Neuronal stem cell (in vitro differentiated cells): ENCODE measurements around the gene ACACA.

Experiments
- DNase-seq: peaks from one replicate; pipeline ENCODE4 v3.0.0-alpha.2; 2013; ENCODE audit warnings: low spot score
- H2AFZ ChIP-seq: one replicate; pipeline ENCODE4 v1.6.1; 2013; ENCODE audit warnings: mild to moderate bottlenecking, low read length, inconsistent platforms
- H2AK5ac ChIP-seq: 2 replicates; pipeline ENCODE4 v1.6.1; 2013; ENCODE audit warnings: low read depth, mild to moderate bottlenecking, inconsistent platforms, low read length, moderate library complexity, mixed read lengths
- H2BK120ac ChIP-seq: 2 replicates; pipeline ENCODE4 v1.6.1; 2013; ENCODE audit warnings: low read depth, mild to moderate bottlenecking, inconsistent platforms, low read length, moderate library complexity, mixed read lengths
- H2BK12ac ChIP-seq: one replicate; pipeline ENCODE4 v1.6.1; 2013; ENCODE audit warnings: low read length, inconsistent platforms
- H2BK15ac ChIP-seq: 2 replicates; pipeline ENCODE4 v1.6.1; 2013; ENCODE audit warnings: mild to moderate bottlenecking, low read length, inconsistent platforms, mixed read lengths
- H2BK5ac ChIP-seq: one replicate; pipeline ENCODE4 v1.6.1; 2013; ENCODE audit warnings: inconsistent platforms, mild to moderate bottlenecking, low read length, moderate library complexity
- H3K14ac ChIP-seq: one replicate; pipeline ENCODE4 v1.6.1; 2013; ENCODE audit warnings: low read length, inconsistent platforms
- H3K18ac ChIP-seq: 2 replicates; pipeline ENCODE4 v1.6.1; 2013; ENCODE audit warnings: low read length, inconsistent platforms
- H3K23ac ChIP-seq: 2 replicates; pipeline ENCODE4 v1.6.1; 2013; ENCODE audit warnings: low read depth, mild to moderate bottlenecking, mixed read lengths, low read length, inconsistent platforms; ENCODE audit not compliant: poor library complexity
- H3K27ac ChIP-seq: replicated peaks from 3 replicates; pipeline ENCODE4 v1.5.1; 2013; ENCODE audit warnings: low read length, inconsistent platforms
- H3K27me3 ChIP-seq, 3 experiments: 2 replicates each; pipeline ENCODE4 v1.6.1; 2013; ENCODE audit warnings: low read length in 3 of 3, mild to moderate bottlenecking in 2 of 3, inconsistent platforms in 1 of 3, low read depth in 1 of 3, mixed read lengths in 1 of 3, moderate library complexity in 1 of 3; ENCODE audit not compliant: control insufficient read depth in 3 of 3, insufficient read depth in 3 of 3
- H3K36me3 ChIP-seq, 2 donors: replicated peaks in 1 of 2; 2 replicates each; pipeline ENCODE4 v1.6.1; 2013; ENCODE audit warnings: low read length in 2 of 2; ENCODE audit not compliant: control insufficient read depth in 2 of 2, insufficient read depth in 2 of 2
- H3K4ac ChIP-seq: 2 replicates; pipeline ENCODE4 v1.6.1; 2013; ENCODE audit warnings: inconsistent platforms, mild to moderate bottlenecking, low read length, moderate library complexity
- H3K4me1 ChIP-seq, 2 donors: 1 replicate in 1 of 2; 2 replicates in 1 of 2; pipeline ENCODE4 v1.6.1; 2013; ENCODE audit warnings: low read length in 2 of 2, low read depth in 1 of 2; ENCODE audit not compliant: control insufficient read depth in 2 of 2, insufficient read depth in 1 of 2
- H3K4me2 ChIP-seq: one replicate; pipeline ENCODE4 v1.6.1; 2013; ENCODE audit warnings: mild to moderate bottlenecking, low read length, inconsistent platforms; ENCODE audit not compliant: insufficient read depth, poor library complexity, severe bottlenecking
- H3K4me3 ChIP-seq, 2 donors: 2 replicates each; pipeline ENCODE4 v1.5.1; 2013; ENCODE audit warnings: low read length in 2 of 2, mild to moderate bottlenecking in 2 of 2, inconsistent platforms in 1 of 2, moderate library complexity in 1 of 2
- H3K79me1 ChIP-seq: one replicate; pipeline ENCODE4 v1.6.1; 2013; ENCODE audit warnings: low read depth, mild to moderate bottlenecking, inconsistent platforms, low read length, moderate library complexity
- H3K9ac ChIP-seq: one replicate; pipeline ENCODE4 v1.6.1; 2013; ENCODE audit warnings: mild to moderate bottlenecking, low read depth, low read length, inconsistent platforms; ENCODE audit not compliant: poor library complexity
- H3K9me3 ChIP-seq, 2 donors: replicated peaks in 1 of 2; 2 replicates each; pipeline versions ENCODE3 to v1.6.1; 2013; ENCODE audit warnings: low read length in 2 of 2, mild to moderate bottlenecking in 2 of 2, inconsistent platforms in 1 of 2, low read depth in 1 of 2, mixed read lengths in 1 of 2, moderate library complexity in 1 of 2; ENCODE audit not compliant: control insufficient read depth in 2 of 2, insufficient read depth in 1 of 2
- H4K8ac ChIP-seq: one replicate; pipeline ENCODE4 v1.6.1; 2013; ENCODE audit warnings: low read depth, mild to moderate bottlenecking, inconsistent platforms, low read length, moderate library complexity
- H4K91ac ChIP-seq: one replicate; pipeline ENCODE4 v1.6.1; 2013; ENCODE audit warnings: low read length, low read depth, mild to moderate bottlenecking, inconsistent platforms; ENCODE audit not compliant: poor library complexity
- WGBS, 2 donors: extraction: QIAGEN DNeasy Blood & Tissue Kit; methylation state at CpG; one replicate each; pipeline ENCODE4 v1.1.7; 2013; ENCODE audit warnings: missing lambda C conversion rate in 2 of 2, mixed read lengths in 1 of 2; ENCODE audit not compliant: insufficient read length in 2 of 2, insufficient replicate concordance in 1 of 2; ENCODE audit errors: extremely low coverage in 2 of 2; 5-methylcytosine and 5-hydroxymethylcytosine counted together

The ACACA gene

GRCh38 chr17:37086334-37086733, 320.3 kb downstream of the ACACA start:
- Histone ChIP-seq H3K27me3 (no peaks in the 10 kb centered on the region), H3K4me3 (no peak overlapping the region), H3K23ac (no peak overlapping the region), H4K91ac (no peak overlapping the region), H3K14ac (no peak overlapping the region), H3K4me2 (no peak overlapping the region), H3K18ac (no peak overlapping the region), H3K4me1 (peaks cover 7 to 18% of the 10 kb centered on the region in 2 donors), H3K9me3 (no peaks in the 10 kb centered on the region), H3K4ac (no peak overlapping the region), H3K36me3 (peaks cover 33 to 70% of the 10 kb centered on the region in 2 donors), H4K8ac (no peak overlapping the region), H3K27ac (no peak overlapping the region), H2BK5ac (no peak overlapping the region), H2BK15ac (no peak overlapping the region), H2AFZ (no peak overlapping the region), H3K9ac (no peak overlapping the region), H2BK12ac (no peak overlapping the region), H3K79me1 (no peaks in the 10 kb centered on the region), H2AK5ac (no peak overlapping the region), H2BK120ac (no peak overlapping the region)
- no CpG with 5 or more reads among the region's 3 CpGs for WGBS, 2 donors
- DNase-seq, result no peak

- peaks cover 7 to 10% of the 10 kb centered on the region in 2 donors for H3K4me1 ChIP-seq
- H3K27me3 ChIP-seq, result no peaks in the 10 kb centered on the region
- H2BK15ac ChIP-seq, result no peak overlapping the region
- no peak overlapping the region for H3K18ac ChIP-seq
- peaks cover 28 to 52% of the 10 kb centered on the region in 2 donors for H3K36me3 ChIP-seq
- H3K79me1 ChIP-seq, result no peaks in the 10 kb centered on the region
- H3K4ac ChIP-seq, result no peak overlapping the region
- no peak overlapping the region for H3K27ac ChIP-seq
- no peak for DNase-seq
- no peak overlapping the region for H4K8ac ChIP-seq
- no peak overlapping the region for H2BK12ac ChIP-seq
- H2AFZ ChIP-seq, result no peak overlapping the region
- H3K14ac ChIP-seq, result no peak overlapping the region
- WGBS, 2 donors, result no CpG with 5 or more reads among the region's 5 CpGs
- peaks cover 0 to 3% of the 10 kb centered on the region in 2 donors for H3K9me3 ChIP-seq
- H2AK5ac ChIP-seq, result no peak overlapping the region
- no peak overlapping the region for H3K4me3 ChIP-seq
- H3K9ac ChIP-seq, result no peak overlapping the region
- H2BK120ac ChIP-seq, result no peak overlapping the region
- H4K91ac ChIP-seq, result no peak overlapping the region
- no peak overlapping the region for H2BK5ac ChIP-seq
- no peak overlapping the region for H3K4me2 ChIP-seq
- no peak overlapping the region for H3K23ac ChIP-seq
Measured at GRCh38 chr17:37084372-37084771, 322.3 kb downstream of the ACACA start.

- H3K18ac ChIP-seq, result no peak overlapping the region
- H3K4me3 ChIP-seq, result no peak overlapping the region
- no peak overlapping the region for H4K91ac ChIP-seq
- H3K9me3 ChIP-seq, result peaks cover 0 to 6% of the 10 kb centered on the region in 2 donors
- H3K79me1 ChIP-seq, result no peaks in the 10 kb centered on the region
- H3K4me2 ChIP-seq, result no peak overlapping the region
- H2BK5ac ChIP-seq, result no peak overlapping the region
- H2AK5ac ChIP-seq, result no peak overlapping the region
- H3K9ac ChIP-seq, result no peak overlapping the region
- no peak overlapping the region for H3K23ac ChIP-seq
- no peak overlapping the region for H3K14ac ChIP-seq
- H2AFZ ChIP-seq, result no peak overlapping the region
- DNase-seq, result no peak
- H3K27me3 ChIP-seq, result no peaks in the 10 kb centered on the region
- no peak overlapping the region for H2BK15ac ChIP-seq
- no peak overlapping the region for H2BK120ac ChIP-seq
- peaks cover 26 to 43% of the 10 kb centered on the region in 2 donors for H3K36me3 ChIP-seq
- H3K4me1 ChIP-seq, result peaks cover 3 to 7% of the 10 kb centered on the region in 2 donors
- no peak overlapping the region for H2BK12ac ChIP-seq
- H3K4ac ChIP-seq, result no peak overlapping the region
- no peak overlapping the region for H4K8ac ChIP-seq
- H3K27ac ChIP-seq, result no peak overlapping the region
- WGBS, 2 donors, result no CpG with 5 or more reads among the region's 6 CpGs
Measured at GRCh38 chr17:37083456-37083855, 323.2 kb downstream of the ACACA start.

GRCh38 chr17:37082985-37083384, 323.7 kb downstream of the ACACA start:
- no peak overlapping the region for H2BK15ac ChIP-seq
- H2BK5ac ChIP-seq, result no peak overlapping the region
- H3K4me2 ChIP-seq, result no peak overlapping the region
- no peak overlapping the region for H4K8ac ChIP-seq
- no peak overlapping the region for H3K27ac ChIP-seq
- H3K9me3 ChIP-seq, result peaks cover 0 to 6% of the 10 kb centered on the region in 2 donors
- no peak overlapping the region for H2BK120ac ChIP-seq
- no peak overlapping the region for H4K91ac ChIP-seq
- H2AFZ ChIP-seq, result no peak overlapping the region
- no CpG with 5 or more reads among the region's 4 CpGs for WGBS, 2 donors
- H3K36me3 ChIP-seq, result peaks cover 26 to 39% of the 10 kb centered on the region in 2 donors
- no peaks in the 10 kb centered on the region for H3K27me3 ChIP-seq
- no peak overlapping the region for H2AK5ac ChIP-seq
- H3K23ac ChIP-seq, result no peak overlapping the region
- H3K4me3 ChIP-seq, result no peak overlapping the region
- H3K4ac ChIP-seq, result no peak overlapping the region
- H3K79me1 ChIP-seq, result no peaks in the 10 kb centered on the region
- peaks cover 0 to 7% of the 10 kb centered on the region in 2 donors for H3K4me1 ChIP-seq
- no peak overlapping the region for H2BK12ac ChIP-seq
- H3K14ac ChIP-seq, result no peak overlapping the region
- H3K9ac ChIP-seq, result no peak overlapping the region
- H3K18ac ChIP-seq, result no peak overlapping the region
- no peak for DNase-seq
